MM.1S (cell line): ENCODE data around the gene ISYNA1.

Experiments used
- DNase-seq: peaks from one replicate; pipeline ENCODE4 v3.0.0-alpha.2; 2015
- H2AFZ ChIP-seq: fragments of 300-600 bp; sonication (generic); 2 replicates; pipeline ENCODE4 v1.6.0; 2016; ENCODE audit warnings: antibody characterized with exemption, low read length
- H3F3A ChIP-seq: fragments of 300-600 bp; sonication (generic); 2 replicates; pipeline ENCODE4 v1.6.1; 2016; ENCODE audit warnings: mild to moderate bottlenecking, antibody characterized with exemption, low read length, moderate library complexity, mixed read lengths; ENCODE audit not compliant: insufficient read depth
- H3K27ac ChIP-seq: fragments of 300-600 bp; sonication (generic); 2 replicates; pipeline ENCODE4 v1.5.1; 2016; ENCODE audit warnings: mild to moderate bottlenecking, low read length
- H3K27me3 ChIP-seq: fragments of 300-600 bp; sonication (generic); replicated peaks from 2 replicates; pipeline ENCODE4 v1.6.0; 2016; ENCODE audit warnings: low read length; ENCODE audit not compliant: insufficient read depth
- H3K36me3 ChIP-seq: fragments of 300-600 bp; sonication (generic); replicated peaks from 2 replicates; pipeline ENCODE4 v1.6.1; 2016; ENCODE audit warnings: mild to moderate bottlenecking, low read length, mixed read lengths; ENCODE audit not compliant: insufficient read depth
- H3K4me1 ChIP-seq: fragments of 300-600 bp; sonication (generic); 2 replicates; pipeline ENCODE4 v1.6.1; 2016; ENCODE audit warnings: low read length, mixed read lengths
- H3K4me2 ChIP-seq: fragments of 300-600 bp; sonication (generic); 2 replicates; pipeline ENCODE4 v1.6.0; 2016; ENCODE audit warnings: low read depth, low read length
- H3K4me3 ChIP-seq: fragments of 300-600 bp; sonication (generic); 2 replicates; pipeline ENCODE4 v1.5.1; 2016; ENCODE audit warnings: low read length, mixed read lengths
- H3K79me2 ChIP-seq: fragments of 300-600 bp; sonication (generic); 2 replicates; pipeline ENCODE4 v1.6.1; 2016; ENCODE audit warnings: mixed run types, low read length, mixed read lengths
- H3K9ac ChIP-seq: fragments of 300-600 bp; sonication (generic); 2 replicates; pipeline ENCODE4 v1.6.1; 2016; ENCODE audit warnings: low read length, mixed read lengths
- H3K9me2 ChIP-seq: fragments of 300-600 bp; sonication (generic); replicated peaks from 2 replicates; pipeline ENCODE4 v1.6.1; 2016; ENCODE audit warnings: mild to moderate bottlenecking, low read length, mixed read lengths; ENCODE audit not compliant: insufficient read depth
- H3K9me3 ChIP-seq: fragments of 300-600 bp; sonication (generic); replicated peaks from 2 replicates; pipeline ENCODE4 v1.6.1; 2016; ENCODE audit warnings: mild to moderate bottlenecking, low read length, mixed read lengths; ENCODE audit not compliant: insufficient read depth
- H4K20me1 ChIP-seq: fragments of 300-600 bp; sonication (generic); 2 replicates; pipeline ENCODE4 v1.6.1; 2016; ENCODE audit warnings: mild to moderate bottlenecking, low read length, moderate library complexity, mixed read lengths; ENCODE audit not compliant: insufficient read depth
- CTCF ChIP-seq: fragments of 300-600 bp; sonication (generic); IDR thresholded peaks from 2 replicates; pipeline ENCODE4 v1.5.1; 2016; ENCODE audit warnings: antibody characterized with exemption, low read length, mixed read lengths
- EZH2 ChIP-seq: fragments of 300-600 bp; sonication (generic); optimal IDR thresholded peaks from 2 replicates; pipeline ENCODE3; 2017; ENCODE audit warnings: low read depth, mild to moderate bottlenecking, antibody characterized with exemption, low read length, mixed read lengths
- EZH2phosphoT487 ChIP-seq: fragments of 300-600 bp; sonication (generic); IDR thresholded peaks from 2 replicates; pipeline ENCODE4 v1.6.1; 2018; ENCODE audit warnings: antibody characterized with exemption, low read length

The ISYNA1 gene

GRCh38 chr19:18389726-18390064 is 48.2 kb downstream of the ISYNA1 start:
- no peak for DNase-seq
- Histone ChIP-seq H3F3A (no peaks in the 10 kb centered on the region), H3K4me3 (no peak overlapping the region), H3K27ac (no peak overlapping the region), H3K27me3 (peaks cover 85% of the 10 kb centered on the region), H3K4me2 (no peak overlapping the region), H3K9me2 (no peaks in the 10 kb centered on the region), H4K20me1 (no peaks in the 10 kb centered on the region), H2AFZ (no peak overlapping the region), H3K4me1 (0 out of 2 replicates have a peak, but pooled peaks cover 4% of the 10 kb centered on the region), H3K36me3 (no peaks in the 10 kb centered on the region), H3K9me3 (no peaks in the 10 kb centered on the region), H3K9ac (no peak overlapping the region), H3K79me2 (no peaks in the 10 kb centered on the region)
- TF ChIP-seq EZH2 (no peak), CTCF (no peak)

GRCh38 chr19:18388960-18389725 is 48.8 kb downstream of the ISYNA1 start:
- no peak for DNase-seq
- Histone ChIP-seq H3K27ac (no peak overlapping the region), H3K4me2 (peak overlapping the region; percentile 77), H3K9me2 (no peaks in the 10 kb centered on the region), H3K9me3 (no peaks in the 10 kb centered on the region), H3K4me1 (0 out of 2 replicates have a peak, but pooled peaks cover 4% of the 10 kb centered on the region), H3K79me2 (no peaks in the 10 kb centered on the region), H3K27me3 (peaks cover 90% of the 10 kb centered on the region), H2AFZ (0 out of 2 replicates have a peak overlapping the region, but pooled peaks have one; percentile 18), H3F3A (no peaks in the 10 kb centered on the region), H3K9ac (no peak overlapping the region), H3K4me3 (no peak overlapping the region; the same call in 1 of the 2 replicates), H4K20me1 (no peaks in the 10 kb centered on the region), H3K36me3 (no peaks in the 10 kb centered on the region)
- no peak for TF ChIP-seq EZH2
- TF ChIP-seq CTCF, result no peak
- TF ChIP-seq EZH2phosphoT487, result no peak

GRCh38 chr19:18388100-18388959 is 49.6 kb downstream of the ISYNA1 start:
- TF ChIP-seq CTCF, result peak; percentile 98
- TF ChIP-seq EZH2phosphoT487, result no peak
- H3K4me2 ChIP-seq, result peak overlapping the region; percentile 77
- peak overlapping the region; percentile 45; the same call in 1 of the 2 replicates for H2AFZ ChIP-seq
- DNase-seq, result peak; percentile 76
- no peaks in the 10 kb centered on the region for H3K9me2 ChIP-seq
- no peaks in the 10 kb centered on the region for H3K36me3 ChIP-seq
- H3K4me1 ChIP-seq, result 0 out of 2 replicates have a peak, but pooled peaks cover 4% of the 10 kb centered on the region
- H3K9ac ChIP-seq, result no peak overlapping the region
- H3K79me2 ChIP-seq, result no peaks in the 10 kb centered on the region
- H4K20me1 ChIP-seq, result no peaks in the 10 kb centered on the region
- H3K9me3 ChIP-seq, result no peaks in the 10 kb centered on the region
- peaks cover 83% of the 10 kb centered on the region for H3K27me3 ChIP-seq
- peak overlapping the region; percentile 30 for H3K4me3 ChIP-seq
- H3K27ac ChIP-seq, result no peak overlapping the region
- H3F3A ChIP-seq, result no peaks in the 10 kb centered on the region
